Progenitor cell of endocrine pancreas (in vitro differentiated cells): ENCODE data around the gene ZFPM1. TPM values are rescaled to one million over a fixed set of nuclear protein-coding genes. Genes with fewer than 3 reads are reported as not detected.

Experiments
- DNase-seq: peaks from one replicate; pipeline ENCODE4 v3.0.0; 2021; ENCODE audit warnings: low spot score; ENCODE audit not compliant: unreplicated experiment
- H3K27ac Mint-ChIP-seq: 2 replicates; pipeline ENCODE4 v1.8.0; 2021; ENCODE audit warnings: mild to moderate bottlenecking, moderate library complexity, mixed read lengths
- H3K27me3 Mint-ChIP-seq: 2 replicates; pipeline ENCODE4 v1.8.0; 2021; ENCODE audit warnings: mixed read lengths
- H3K36me3 Mint-ChIP-seq: 2 replicates; pipeline ENCODE4 v1.8.0; 2022; ENCODE audit warnings: mixed read lengths; ENCODE audit not compliant: insufficient read depth
- H3K4me1 Mint-ChIP-seq: 2 replicates; pipeline ENCODE4 v1.8.0; 2021; ENCODE audit warnings: low read depth, mixed read lengths
- H3K4me3 Mint-ChIP-seq: 2 replicates; pipeline ENCODE4 v1.8.0; 2021; ENCODE audit warnings: low read depth, mild to moderate bottlenecking, moderate library complexity, mixed read lengths
- H3K9me3 Mint-ChIP-seq: 2 replicates; pipeline ENCODE4 v1.8.0; 2021; ENCODE audit warnings: low read depth, mixed read lengths
- total RNA-seq: library from RNA; stranded (reverse); gene quantifications from 2 replicates; pipeline ENCODE4 v1.2.1, GENCODE V29; 2021
- TF ChIP-seq, protein P1 (sequence below): fragments of 200-600 bp; sonication (generic); IDR thresholded peaks from one replicate; pipeline ENCODE4 v1.5.0; 2021; ENCODE audit warnings: antibody characterized with exemption, mild to moderate bottlenecking; ENCODE audit not compliant: unreplicated experiment

ZFPM1 gene
- total RNA-seq, 1 donor from 2014 or later = 90.6 TPM

DNA sequence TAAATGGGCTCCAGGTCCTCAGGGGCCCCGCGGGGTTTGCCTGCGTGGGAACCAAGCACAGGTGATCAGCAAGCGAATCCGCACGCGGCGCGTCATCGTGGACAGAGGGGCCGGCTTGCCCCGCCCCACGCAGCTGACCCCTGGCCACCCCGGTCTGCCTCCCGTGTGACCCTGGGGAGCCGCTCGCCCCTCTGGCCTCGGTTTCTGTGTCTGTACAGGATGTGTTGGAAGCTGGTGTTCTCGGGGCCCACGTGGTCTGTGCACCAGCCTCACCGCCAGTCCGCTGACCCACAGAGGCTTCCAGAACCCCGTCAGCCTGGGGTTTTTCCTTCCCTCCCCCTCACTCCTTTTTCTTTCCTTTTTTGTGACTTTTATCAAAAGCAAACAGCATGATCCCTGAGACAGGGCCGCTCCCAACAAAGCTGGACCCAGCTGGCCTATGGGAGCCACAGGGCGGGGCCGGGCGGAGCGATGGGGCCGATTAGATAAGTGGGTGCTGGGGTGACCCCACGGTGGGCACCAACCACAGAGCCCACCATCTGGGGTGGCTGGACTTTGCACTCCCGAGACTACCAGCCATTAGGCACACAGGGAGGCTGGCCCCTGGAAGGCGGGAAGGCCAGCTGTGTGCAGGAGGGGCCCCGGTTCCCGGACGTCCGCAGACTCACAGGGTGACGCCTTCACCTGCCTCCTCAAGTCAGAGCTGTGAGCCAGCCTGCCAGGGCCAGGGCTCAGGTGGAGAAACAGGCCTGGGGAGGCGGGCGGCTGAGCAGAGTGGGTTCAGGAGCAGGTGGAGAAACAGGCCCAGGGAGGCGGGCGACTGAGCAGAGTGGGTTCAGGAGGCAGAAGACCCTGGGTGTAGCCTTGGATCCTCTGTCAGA lies 56.0 kb downstream of the ZFPM1 start:
- Mint-ChIP-seq H3K4me1 (peaks cover 29% of the 10 kb centered on the region), H3K27ac (peak overlapping the region; percentile 93), H3K9me3 (no peaks in the 10 kb centered on the region), H3K36me3 (peaks cover 3% of the 10 kb centered on the region), H3K4me3 (peak overlapping the region; percentile 9), H3K27me3 (no peaks in the 10 kb centered on the region)
- DNase-seq = no peak
- TF ChIP-seq, protein P1, sequence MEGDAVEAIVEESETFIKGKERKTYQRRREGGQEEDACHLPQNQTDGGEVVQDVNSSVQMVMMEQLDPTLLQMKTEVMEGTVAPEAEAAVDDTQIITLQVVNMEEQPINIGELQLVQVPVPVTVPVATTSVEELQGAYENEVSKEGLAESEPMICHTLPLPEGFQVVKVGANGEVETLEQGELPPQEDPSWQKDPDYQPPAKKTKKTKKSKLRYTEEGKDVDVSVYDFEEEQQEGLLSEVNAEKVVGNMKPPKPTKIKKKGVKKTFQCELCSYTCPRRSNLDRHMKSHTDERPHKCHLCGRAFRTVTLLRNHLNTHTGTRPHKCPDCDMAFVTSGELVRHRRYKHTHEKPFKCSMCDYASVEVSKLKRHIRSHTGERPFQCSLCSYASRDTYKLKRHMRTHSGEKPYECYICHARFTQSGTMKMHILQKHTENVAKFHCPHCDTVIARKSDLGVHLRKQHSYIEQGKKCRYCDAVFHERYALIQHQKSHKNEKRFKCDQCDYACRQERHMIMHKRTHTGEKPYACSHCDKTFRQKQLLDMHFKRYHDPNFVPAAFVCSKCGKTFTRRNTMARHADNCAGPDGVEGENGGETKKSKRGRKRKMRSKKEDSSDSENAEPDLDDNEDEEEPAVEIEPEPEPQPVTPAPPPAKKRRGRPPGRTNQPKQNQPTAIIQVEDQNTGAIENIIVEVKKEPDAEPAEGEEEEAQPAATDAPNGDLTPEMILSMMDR = no peak

DNA sequence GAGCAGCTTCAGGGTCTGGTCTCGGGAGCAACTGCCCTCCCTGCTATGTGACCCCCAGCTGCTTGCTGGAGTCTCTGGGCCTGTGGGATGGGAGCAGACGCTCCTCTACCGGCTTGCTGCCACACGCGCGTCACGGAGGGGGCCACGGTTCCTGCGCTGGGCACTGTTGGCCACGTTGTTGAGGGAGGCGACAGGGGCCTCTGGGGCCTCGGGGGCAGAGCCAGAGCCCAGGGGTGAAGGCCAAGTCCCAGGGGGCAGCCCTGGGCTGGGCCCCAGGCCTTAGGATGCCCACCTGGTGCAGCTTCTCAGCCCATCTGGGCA lies 56.6 kb downstream of the ZFPM1 start:
- Mint-ChIP-seq H3K27ac (peak overlapping the region; percentile 93), H3K4me1 (peaks cover 27% of the 10 kb centered on the region), H3K9me3 (no peaks in the 10 kb centered on the region), H3K27me3 (no peaks in the 10 kb centered on the region), H3K36me3 (peaks cover 5% of the 10 kb centered on the region), H3K4me3 (no peak overlapping the region)
- TF ChIP-seq, protein P1 = no peak
- DNase-seq = no peak

DNA sequence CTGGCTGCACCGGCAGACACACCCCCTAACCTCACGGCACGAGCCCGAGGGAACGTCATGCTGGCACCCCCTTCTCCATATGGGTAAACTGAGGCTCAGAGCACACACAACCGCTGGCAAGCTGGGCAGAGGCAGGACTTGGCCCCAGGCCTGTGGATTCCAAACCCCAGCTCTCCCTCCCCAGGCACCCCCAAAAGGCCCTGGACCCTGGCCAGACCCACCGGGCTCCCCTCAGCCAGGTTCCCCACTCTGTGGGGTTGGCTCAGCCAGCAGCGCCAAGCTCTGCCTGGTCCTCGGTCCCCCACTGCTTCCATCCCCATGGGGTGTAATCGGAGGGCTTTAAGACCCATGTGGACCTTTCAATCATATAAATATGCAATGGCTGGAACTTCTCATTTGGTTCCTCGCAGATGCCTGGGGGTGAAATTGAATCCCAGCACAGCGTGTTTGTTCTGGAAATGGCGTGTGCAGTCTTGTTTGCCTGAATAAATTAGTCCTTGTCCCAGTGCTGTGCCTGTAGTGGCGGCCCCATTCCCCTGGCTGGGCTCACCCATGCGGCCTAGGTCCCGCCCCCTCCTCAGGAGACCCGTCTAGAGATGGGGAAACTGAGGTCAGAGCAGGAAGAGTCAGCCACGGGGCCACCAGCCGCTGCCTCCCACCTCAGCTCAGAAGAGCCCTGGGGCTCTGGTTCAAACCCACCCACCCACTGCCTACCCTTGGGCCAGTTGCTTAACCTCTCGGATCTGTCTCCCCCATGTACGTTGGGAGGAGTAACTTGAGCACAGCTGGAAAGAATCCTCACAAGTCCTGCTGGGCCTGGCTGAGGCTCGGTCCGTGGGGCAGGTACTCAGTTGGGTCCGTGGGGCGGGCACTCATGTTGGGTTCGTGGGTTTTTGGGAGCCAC lies 57.3 kb downstream of the ZFPM1 start:
- no peaks in the 10 kb centered on the region for H3K9me3 Mint-ChIP-seq

DNA sequence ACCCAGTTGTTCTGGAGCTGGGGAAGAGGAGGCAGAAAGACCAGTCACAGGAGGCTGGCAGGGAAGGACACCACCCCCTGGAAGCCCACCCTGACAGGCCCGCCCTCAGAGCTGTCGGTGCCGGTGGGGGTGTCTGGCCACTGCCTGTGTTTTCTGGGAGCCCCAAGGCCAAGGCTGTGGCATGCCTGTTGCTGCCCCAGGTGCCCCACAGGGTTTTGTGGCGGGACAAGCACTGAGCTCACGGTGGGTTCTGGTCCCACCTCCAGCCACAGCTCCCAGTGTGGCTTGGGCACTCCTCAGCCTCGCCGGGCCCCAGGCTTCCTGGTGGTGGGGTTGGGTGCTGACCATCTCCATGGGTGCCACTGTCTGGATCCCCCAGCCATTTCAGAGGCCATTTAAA lies 58.0 kb downstream of the ZFPM1 start:
- Mint-ChIP-seq H3K36me3 (peaks cover 10% of the 10 kb centered on the region), H3K4me3 (no peak overlapping the region), H3K27ac (no peak overlapping the region), H3K4me1 (peaks cover 27% of the 10 kb centered on the region), H3K9me3 (no peaks in the 10 kb centered on the region), H3K27me3 (no peaks in the 10 kb centered on the region)
- no peak for DNase-seq
- TF ChIP-seq, protein P1 = no peak

More for the DNA sequence above, 57.3 kb downstream of the ZFPM1 start:
- H3K27me3 Mint-ChIP-seq = no peaks in the 10 kb centered on the region
- no peak overlapping the region for H3K27ac Mint-ChIP-seq
- H3K4me1 Mint-ChIP-seq = peaks cover 24% of the 10 kb centered on the region
- DNase-seq = no peak
- TF ChIP-seq, protein P1 = no peak
- peaks cover 8% of the 10 kb centered on the region for H3K36me3 Mint-ChIP-seq
- H3K4me3 Mint-ChIP-seq = no peak overlapping the region

DNA sequence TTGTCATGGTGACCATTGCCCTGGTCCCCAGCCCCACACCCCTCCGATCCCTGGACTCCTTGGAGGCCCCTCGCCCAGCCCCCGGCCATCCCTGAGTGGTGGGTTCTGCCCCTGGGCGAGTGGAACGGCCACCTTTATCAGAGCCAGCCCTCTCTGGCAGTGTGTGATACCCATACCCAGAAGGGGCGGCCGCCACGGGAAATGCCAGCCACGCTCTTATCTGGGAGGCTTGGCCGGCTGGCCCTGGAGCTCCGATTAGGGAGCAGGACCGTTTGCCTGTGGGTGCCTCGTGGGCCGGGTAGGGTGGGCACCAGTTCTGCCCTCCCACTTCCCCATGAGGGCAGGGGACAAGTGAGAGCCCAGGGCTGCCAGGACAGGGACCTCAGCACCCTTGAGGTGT lies 58.8 kb downstream of the ZFPM1 start:
- peaks cover 16% of the 10 kb centered on the region for H3K36me3 Mint-ChIP-seq
- peaks cover 32% of the 10 kb centered on the region for H3K4me1 Mint-ChIP-seq
- DNase-seq = no peak
- TF ChIP-seq, protein P1 = no peak
- no peaks in the 10 kb centered on the region for H3K9me3 Mint-ChIP-seq
- no peaks in the 10 kb centered on the region for H3K27me3 Mint-ChIP-seq
- no peak overlapping the region for H3K27ac Mint-ChIP-seq
- H3K4me3 Mint-ChIP-seq = no peak overlapping the region
